Panc1 (cell line): ENCODE data around the gene CFAP100.

Experiments
- CTCF ChIP-seq: fragments of 450-650 bp; IDR thresholded peaks from 2 replicates; pipeline ENCODE4 v1.5.1; 2017; ENCODE audit warnings: mild to moderate bottlenecking
- POLR2AphosphoS5 ChIP-seq: IDR thresholded peaks from 2 replicates; pipeline ENCODE4 v1.6.1; 2012; ENCODE audit warnings: mild to moderate bottlenecking, low read depth, low read length, moderate library complexity

GRCh38 chr3:126456766-126457388 lies 62.2 kb downstream of the CFAP100 start:
- TF ChIP-seq CTCF: no peak
- TF ChIP-seq POLR2AphosphoS5: no peak
